Left renal cortex interstitium (tissue), 4 donors: ENCODE results near the gene PREB. TPM values are rescaled to one million over a fixed set of nuclear protein-coding genes. Genes with fewer than 3 reads are reported as not detected.
"Not testable (repeated sequence)": the region's sequence is repeated elsewhere in the genome, so short reads cannot be mapped to it uniquely, and the experiment has no call there.

Source experiments
- DNase-seq, 4 donors: peaks; one replicate each; pipeline ENCODE4 v3.0.0-alpha.2; 2013; ENCODE audit warnings: low read depth in 4 of 4, low spot score in 2 of 4, missing footprints in 1 of 4
- polyA plus RNA-seq, 4 donors: library from polyadenylated mRNA; unstranded; fragments of 120-200 nt; gene quantifications; one replicate each; pipeline ENCODE4 v1.2.1, GENCODE V29; 2013; ENCODE audit not compliant: insufficient read length in 4 of 4

The PREB gene, protein sequence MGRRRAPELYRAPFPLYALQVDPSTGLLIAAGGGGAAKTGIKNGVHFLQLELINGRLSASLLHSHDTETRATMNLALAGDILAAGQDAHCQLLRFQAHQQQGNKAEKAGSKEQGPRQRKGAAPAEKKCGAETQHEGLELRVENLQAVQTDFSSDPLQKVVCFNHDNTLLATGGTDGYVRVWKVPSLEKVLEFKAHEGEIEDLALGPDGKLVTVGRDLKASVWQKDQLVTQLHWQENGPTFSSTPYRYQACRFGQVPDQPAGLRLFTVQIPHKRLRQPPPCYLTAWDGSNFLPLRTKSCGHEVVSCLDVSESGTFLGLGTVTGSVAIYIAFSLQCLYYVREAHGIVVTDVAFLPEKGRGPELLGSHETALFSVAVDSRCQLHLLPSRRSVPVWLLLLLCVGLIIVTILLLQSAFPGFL
- 10 to 100 TPM; 46.6 to 54.1 (median 52.2) TPM for polyA plus RNA-seq

DNA sequence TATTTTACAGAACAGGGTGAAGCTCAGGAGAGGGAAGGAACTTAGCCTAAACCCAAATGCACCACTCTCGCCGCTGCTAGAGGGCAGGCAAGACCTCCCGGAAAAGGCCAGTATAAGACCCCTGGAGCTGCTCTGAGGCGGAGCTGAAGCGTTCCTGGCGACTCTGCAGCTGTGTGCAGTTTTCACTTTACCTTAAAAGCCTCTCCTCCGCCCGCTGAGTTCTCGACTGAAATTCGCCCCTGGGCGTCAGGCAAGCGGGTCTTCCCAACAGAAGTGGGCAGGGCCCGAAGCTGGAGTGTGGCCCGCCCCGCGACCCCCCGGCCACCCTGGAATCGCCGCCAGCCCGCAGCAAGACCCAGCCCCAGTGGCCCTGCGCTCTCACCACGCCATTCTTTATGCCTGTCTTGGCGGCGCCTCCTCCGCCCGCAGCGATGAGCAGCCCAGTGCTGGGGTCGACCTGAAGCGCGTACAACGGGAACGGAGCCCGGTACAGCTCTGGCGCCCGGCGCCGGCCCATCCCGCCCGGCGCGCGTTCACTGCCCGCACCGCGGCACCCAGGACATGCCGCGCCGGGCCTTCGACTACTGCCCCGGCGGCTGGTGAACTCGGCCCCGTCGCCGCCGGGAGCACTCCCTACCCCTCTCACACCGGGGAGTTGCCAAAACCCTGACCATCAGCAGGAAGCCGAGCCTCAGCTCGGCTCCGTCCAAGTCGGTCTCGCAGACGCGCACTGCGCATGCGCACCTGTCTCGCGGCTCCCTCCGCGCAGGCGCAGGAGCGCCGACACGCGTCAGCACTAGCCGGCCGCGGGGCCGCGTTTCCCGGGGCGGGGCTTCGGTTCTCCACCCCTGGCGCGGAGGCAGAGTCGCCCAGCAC lies at the start of gene PREB:
PREB (minus strand) TSS at position 732 of the 876 bp plus-strand sequence; CDS start at position 517, 215 bp downstream.
- DNase-seq = peak; percentile 87 to 96 (median 92)

DNA sequence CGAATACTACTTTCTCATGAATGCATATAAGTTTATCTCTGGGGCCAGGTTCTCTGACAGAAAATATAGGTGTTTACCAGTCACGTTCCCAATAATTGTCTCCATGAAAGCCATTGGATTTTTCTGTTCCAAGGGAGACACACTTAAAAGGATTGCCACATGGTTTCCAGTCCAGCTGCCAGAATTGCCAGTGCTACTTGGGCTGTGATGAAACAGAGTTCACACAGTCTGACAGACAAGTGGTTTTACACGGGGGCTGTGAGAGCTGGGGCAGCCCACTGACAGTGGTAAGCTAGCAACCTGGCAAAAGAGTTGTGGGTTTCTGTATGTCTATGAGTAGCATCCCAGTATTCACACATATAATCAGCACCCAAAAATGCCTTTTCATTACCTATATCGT lies 49.7 kb upstream of the PREB start:
- DNase-seq = no peak

DNA sequence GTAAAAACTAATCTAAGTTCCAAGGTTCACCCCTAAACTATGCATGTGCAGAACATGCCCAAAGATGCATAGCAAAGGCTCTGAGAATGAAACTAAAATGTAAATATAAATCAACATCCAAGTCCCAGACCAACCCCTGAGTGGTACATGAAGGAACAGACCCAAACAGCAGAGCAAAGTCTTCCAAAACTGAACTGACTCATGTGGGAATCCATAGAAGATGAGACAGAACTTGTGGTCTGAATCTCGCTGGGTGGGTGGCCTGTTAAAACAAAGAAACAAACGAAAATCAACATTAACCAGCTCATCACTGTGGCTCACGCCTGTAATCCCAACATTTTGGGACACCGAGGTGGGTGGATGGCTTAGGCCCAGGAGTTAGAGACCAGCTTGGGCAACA lies 47.9 kb upstream of the PREB start:
- no peak for DNase-seq

DNA sequence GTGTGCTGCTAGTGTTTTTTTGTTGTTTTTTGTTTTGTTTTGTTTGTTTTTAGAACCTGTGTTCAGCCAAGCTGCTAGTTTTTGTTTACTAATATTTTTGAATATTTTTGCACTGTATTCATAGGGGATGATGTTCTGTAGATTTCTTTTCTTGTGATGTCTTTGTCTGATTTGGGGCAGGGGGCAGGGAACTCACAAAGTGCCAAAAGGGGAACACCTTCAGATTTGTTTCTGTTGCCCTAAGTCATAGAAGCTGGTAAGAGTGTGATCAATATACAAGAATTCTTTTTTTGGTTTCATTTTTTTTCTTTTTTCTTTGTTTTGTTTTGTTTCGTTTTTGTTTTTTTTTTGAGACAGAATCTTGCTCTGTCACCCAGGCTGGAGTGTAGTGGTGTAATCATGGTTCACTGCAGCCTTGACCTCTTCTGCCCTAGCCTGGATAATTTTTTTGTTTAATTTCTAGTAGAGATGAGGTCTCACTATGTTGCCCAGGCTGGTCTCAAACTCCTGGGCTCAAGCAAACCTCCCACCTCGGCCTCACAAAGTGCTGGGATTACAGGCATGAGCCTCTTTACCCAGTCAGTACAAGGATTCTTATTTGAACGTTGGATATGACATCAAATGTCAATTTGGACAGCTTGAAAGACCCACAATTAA lies 45.0 kb upstream of the PREB start:
- no peak for DNase-seq

DNA sequence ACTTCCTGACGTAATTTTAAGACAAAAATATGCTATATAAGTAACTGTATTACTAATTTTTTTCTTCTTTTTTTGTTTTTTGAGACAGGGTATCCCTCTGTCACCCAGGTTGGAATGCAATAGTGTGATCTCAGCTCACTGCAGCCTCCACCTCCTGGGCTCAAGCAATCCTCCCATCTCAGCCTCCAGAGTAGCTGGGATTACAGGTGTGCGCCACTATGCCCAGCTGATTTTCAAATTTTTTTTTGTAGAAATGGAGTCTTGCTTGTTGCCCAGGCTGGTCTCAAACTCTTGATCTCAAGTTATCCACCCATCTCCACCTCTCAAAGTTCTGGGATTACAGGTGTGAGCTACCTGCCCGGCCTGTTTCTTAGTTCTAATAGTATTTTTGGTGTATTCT lies 44.0 kb upstream of the PREB start:
- no peak for DNase-seq

DNA sequence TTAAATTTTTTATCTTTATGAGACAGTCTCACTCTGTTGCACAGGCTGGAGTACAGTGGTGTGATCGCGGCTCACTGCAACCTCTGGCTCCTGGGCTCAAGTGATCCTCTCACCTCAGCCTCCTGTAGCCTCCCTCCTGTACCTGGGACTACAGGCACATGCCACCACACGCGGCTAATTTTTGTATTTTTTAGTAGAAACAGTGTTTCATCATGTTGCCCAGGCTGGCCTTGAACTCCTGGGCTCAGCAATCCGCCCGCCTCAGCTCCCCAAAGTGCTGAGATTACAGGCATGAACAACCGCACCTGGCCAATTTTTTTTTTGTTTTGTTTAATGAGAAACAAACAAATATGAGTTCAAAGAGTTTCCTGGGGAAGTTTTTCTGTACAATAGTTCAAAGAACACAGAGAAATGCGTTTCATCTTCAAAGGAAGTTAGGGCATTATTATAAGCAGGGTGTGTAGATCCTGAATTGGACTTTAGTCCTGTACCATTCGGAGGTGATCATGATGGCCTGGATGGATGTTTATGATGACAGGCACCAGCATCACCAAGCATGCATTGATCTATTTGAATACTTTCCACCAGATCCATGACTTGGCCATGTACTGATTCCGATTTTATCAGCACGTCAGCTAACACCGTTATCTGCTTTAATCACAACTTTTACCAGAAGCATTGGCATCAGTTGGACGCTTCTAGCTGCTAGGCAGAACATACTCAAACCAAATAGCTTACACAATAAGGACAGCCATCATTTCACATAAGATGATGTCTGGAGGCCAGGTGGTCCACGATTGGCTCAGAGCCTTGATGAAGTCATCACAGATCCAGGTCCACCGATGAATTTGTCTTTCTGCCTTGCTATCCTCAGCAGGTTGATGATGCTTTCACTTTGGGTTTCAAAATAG lies 43.3 kb upstream of the PREB start:
- DNase-seq = no peak

DNA sequence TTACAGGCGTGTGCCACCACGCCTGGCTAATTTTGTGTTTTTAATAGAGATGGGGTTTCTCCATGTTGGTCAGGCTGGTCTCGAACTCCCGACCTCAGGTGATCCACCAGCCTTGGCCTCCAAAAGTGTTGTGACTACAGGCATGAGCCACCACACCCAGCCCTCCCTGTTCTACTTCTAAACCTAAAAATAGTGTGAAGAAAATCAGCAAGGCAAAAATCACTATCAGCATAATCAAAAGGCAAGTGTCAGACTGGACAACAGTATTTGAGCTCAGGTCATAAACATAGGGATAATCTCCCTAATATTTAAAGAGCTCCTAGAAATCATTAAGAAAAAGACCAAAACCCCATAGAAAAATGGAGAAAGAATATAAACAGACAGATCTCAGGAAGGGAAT lies 41.3 kb upstream of the PREB start:
- DNase-seq = not testable (repeated sequence)

DNA sequence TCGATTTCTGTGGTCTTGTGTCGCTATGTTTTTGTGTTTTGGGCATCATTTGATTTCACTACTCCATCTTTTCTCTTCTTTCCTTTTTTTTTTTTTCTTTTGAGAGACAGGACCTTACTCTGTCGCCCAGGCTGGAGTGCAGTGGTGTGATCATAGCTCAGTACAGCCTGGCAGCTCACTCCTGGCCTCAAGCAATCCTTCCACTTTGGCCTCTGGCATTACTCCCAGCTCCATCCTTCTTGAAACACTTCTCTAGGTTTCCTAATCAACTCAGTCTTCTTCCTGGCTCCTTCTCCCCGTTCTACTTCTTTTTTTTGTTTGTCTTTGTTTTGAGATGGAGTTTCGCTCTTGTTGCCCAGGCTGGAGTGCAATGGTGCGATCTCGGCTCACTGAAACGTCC lies 40.9 kb upstream of the PREB start:
- no peak for DNase-seq

DNA sequence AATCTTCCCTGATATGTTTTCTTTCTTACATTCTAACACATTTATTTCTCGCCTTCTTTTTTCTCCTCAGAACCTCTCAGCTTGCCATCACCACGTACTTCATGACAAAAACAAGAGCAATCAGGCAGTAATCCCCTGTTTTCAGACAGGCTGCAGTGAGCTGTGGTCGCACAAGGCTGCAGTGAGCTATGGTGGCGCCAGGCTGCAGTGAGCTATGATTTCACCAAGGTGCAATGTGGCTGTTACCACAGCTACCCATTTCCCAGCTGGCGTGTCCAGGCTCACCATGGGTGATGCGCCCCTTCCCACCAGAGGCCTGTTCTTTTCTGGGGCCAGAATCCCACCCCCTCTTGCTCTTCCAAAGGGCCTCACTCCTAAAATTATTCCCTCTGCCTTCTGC lies 40.2 kb upstream of the PREB start:
- DNase-seq = no peak

DNA sequence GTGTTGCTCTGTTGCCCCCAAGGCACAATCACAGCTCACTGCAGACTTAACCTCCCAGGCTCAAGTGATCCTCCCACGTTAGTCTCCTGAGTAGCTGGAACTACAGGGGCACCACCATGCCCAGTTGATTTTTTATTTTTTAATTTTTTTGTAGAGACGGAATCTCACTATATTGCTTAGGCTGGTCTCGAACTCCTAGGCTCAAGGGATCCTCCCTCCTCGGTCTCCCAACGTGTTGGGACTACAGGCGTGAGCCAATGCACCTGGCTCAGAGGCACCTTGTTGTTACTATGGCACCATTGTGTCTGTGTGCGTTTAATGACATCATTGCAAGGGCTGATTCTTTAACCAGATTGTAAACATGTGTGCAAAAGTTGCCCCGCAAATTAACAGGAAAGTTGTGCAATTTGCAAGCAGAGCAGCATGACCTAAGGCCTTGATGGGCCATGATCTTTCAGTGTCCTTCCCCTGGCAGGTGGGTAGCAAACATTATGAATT lies 37.0 kb upstream of the PREB start:
- no peak for DNase-seq

DNA sequence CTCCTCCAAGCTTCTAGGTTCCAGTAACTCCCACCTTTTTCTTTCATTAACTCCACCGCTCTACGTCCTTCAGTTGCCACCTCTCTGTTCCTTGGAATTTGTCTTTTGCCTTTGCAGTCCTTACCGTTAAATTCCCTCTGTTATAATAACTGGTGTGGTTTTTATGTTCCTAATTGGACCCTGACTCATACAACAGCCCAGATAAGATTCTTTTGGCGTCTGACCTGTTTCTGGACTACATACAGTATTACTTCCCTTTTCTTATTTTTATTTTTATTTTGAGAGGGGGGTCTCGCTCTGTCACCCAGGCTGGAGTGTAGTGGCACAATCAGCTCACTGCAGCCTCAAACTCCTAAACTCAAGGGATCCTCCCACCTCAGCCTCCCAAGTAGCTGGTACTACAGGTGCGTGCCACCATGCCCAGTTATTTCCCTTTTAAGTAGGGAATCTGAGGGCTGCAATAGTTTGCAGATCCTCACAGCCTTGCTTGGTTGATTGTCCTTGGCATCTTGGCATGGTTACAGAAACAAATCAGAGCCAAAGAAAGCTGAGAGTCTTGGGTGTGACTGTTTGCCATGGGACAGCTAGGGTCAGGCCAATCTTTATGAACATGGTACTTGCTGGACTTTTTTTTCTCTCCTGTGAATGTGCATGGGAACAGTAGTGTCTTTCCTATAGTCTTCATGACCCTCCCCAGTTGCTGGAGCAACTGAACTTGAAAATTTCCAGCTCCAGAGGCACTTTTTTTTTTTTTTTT lies 36.3 kb upstream of the PREB start:
- no peak for DNase-seq

DNA sequence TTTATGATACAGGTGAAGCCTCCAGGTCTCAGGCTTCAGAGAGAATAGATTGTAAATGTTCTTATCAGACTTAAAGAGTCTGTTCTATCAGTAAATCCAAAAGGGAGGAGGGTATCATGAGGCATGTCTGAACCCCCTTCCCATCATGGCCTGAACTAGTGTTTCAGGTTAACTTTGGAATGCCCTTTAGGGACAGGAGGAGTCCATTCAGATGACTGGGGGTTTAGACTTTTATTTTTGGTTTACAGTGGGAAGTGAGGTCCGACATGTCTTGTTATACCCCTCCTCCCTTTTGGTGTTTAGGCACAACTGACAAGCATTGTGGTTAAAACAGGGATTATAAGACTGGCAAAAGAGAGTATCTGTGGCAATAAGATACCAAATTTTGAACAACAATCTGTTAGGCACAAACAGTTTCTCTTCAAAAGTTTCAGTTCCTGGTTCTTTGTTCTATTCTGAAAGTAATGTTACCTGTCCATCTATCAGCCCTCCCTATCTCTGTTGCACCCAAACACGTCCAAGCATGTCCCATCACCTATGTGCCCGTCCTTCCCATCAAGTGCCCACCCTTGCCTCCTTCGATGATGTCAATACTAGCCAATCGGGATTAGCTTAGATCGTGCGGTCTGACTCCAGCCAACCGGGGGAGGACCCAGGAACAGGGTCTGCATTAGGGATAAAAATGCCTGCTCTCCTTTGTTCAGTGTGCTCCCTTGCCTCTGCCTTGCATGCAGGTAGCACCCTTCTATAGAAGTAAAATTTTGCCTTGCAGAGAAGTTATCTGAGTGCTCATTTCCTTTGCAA lies 30.7 kb upstream of the PREB start:
- DNase-seq = no peak

DNA sequence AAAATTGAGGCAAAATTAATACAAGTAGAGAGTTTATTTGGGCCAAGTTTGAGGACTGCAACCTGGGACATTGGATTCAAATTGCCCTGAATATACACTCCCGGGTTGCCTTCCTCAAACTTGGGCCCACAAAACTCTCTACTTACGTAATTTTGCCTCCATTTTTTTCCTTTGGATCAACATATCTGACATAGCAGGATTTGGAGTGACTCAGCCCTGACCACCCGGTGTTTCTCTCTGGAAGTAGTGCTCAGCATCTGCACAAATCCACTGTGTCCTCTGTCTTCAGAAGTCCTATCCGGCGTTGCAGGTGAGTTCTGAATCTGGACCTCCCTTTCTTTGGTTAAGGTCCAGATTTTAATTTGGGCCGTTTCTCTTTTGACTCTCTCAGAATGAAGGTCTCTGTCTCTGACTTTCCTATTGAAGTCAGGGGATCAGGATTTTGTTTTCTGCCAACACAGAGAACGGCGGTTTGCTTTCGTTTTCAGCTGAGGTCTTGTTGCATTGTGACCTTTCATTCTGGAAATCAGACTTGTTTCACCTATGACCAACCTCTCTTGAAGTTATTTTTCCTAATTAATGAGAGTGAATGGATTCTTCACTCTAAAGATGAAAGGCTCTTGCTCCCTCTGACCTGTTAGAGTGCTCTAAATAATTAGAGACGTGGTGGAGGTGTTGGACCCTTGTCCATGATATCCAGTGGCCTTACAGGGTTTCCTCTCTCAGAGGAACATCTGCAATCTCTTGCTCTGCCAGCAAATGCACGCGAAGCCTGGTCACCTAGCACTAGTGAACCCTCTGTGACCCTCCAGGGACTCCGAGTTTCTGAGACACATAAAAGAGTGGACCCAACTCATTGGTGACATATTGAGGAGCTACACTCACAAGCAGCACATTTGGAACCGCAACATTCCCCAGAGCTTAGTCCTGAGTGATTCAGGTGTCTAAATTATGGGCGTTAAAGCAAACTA lies 28.0 kb upstream of the PREB start:
- no peak for DNase-seq

DNA sequence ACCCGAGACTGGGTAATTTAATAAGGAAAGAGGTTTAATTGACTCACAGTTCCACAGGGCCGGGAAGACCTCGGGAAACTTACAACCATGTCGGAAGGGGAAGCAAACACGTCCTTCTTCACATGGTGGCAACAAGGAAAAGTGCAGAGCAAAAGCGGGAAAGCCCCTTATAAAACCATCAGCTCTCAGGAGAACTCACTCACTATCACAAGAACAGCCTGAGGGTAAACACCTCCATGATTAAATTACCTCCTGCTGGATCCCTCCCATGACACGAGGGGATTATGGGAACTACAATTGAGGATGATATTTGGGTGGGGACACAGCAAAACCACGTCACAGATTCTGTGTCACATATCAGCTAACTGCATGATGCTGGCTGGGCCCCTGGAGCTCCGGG lies 25.8 kb upstream of the PREB start:
- no peak for DNase-seq

DNA sequence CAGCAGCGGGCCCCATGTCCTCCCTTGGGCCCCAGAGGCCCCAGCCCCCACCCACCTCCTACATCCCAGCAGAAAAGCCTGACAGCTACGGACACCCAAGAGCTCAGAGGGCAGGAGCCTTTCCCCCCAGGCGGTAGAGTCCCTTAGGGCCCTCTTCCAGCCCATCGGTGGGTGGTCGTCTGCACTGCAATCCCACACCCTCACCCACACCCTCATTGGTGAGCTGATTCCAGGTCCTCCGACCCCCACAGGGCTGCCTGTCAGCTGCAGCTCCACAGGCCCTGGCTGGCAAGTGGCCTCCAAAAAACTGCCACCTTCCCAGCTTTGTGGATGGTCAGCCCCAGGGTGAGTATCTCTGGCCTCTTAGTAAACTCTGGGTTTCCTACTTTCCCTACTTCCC lies 24.8 kb upstream of the PREB start:
- DNase-seq = no peak

DNA sequence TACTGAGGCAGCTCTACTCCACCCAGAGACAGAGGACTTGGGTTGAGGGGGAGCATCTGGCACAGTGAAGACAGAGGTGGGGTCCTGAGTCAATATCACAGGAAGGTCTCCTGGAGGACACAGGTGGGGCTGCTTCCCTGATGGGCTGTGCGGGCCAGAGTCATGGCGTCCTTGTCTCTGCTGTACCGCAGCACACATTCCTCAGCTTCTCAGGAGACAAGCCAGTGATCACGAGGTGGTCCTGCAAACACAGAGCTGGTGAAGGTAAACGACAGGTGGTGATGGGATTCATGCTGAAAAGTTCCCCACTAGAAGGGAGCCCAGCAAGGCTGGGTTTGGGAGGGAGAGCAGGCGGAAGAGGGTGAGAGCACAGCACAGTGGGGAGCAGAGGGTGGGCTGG lies 24.0 kb upstream of the PREB start:
- DNase-seq = no peak

DNA sequence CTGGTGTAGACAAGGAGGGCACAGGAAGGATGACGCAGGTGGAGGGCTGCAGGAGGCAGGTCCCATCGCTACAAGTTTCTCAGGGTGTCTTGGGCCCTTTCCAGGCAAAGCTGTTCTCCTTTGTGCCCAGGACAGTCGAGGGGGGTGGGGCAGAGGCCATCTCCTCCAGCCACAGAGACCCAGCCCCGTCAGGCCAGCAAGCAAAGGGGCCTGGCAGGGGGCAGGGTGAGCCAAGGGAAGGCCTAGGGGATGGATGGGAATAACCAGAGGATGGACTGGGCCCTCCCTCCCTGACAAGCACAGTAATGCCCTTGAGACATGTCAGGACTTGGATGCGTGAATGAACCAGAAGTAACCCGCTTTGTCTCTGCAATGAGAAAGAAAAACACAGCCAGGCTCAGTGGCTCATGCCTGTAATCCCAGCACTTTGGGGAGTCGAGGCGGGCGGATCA lies 20.7 kb upstream of the PREB start:
- DNase-seq = no peak
